RWPE1 (cell line): ENCODE measurements around the gene CDX1.

ENCODE experiments used
- CTCF ChIA-PET: fragments of 350-600 bp; sonication (Branson Sonifier 250); formaldehyde crosslinking; extraction: SDS; loops from one replicate; lab custom pipeline; 2021; lab: Yijun Ruan, JAX
- POLR2A ChIA-PET: fragments of 400-600 bp; formaldehyde crosslinking; extraction: SDS; loops from one replicate; lab custom pipeline; 2020; ENCODE audit warnings: antibody characterized with exemption; ENCODE audit not compliant: low non-redundant PET; lab: Yijun Ruan, JAX
- DNase-seq: peaks from one replicate; pipeline ENCODE4 v3.0.0; 2012; ENCODE audit warnings: low spot score
- H3K27ac ChIP-seq: fragments of 450-650 bp; 2 replicates; pipeline ENCODE4 v1.5.1; 2017
- CTCF ChIP-seq: fragments of 450-650 bp; conservative IDR thresholded peaks from 2 replicates; pipeline ENCODE4 v1.5.1; 2017; ENCODE audit warnings: low read depth, mild to moderate bottlenecking

CDX1 gene

GRCh38 chr5:150209099-150209635 is 42.6 kb downstream of the CDX1 start:
- H3K27ac ChIP-seq = peak overlapping the region; percentile 76
- ChIA-PET POLR2A (interaction anchor here (0.5 kb wide), 1 partner anchor 36 kb away, joined by 3 read pairs; no protein-coding TSS in a partner anchor), CTCF (interaction anchor here (1.0 kb wide), 2 partner anchors 9 to 80 kb away, joined by 3 read pairs; no protein-coding TSS in a partner anchor)
- DNase-seq = peak; percentile 92
- no peak for TF ChIP-seq CTCF

- no peak for DNase-seq
- H3K27ac ChIP-seq = no peak overlapping the region
- no peak for TF ChIP-seq CTCF
- CTCF ChIA-PET = no interaction called here
- POLR2A ChIA-PET = no interaction called here
Observed at GRCh38 chr5:150210644-150211043, 44.1 kb downstream of the CDX1 start.

DNA sequence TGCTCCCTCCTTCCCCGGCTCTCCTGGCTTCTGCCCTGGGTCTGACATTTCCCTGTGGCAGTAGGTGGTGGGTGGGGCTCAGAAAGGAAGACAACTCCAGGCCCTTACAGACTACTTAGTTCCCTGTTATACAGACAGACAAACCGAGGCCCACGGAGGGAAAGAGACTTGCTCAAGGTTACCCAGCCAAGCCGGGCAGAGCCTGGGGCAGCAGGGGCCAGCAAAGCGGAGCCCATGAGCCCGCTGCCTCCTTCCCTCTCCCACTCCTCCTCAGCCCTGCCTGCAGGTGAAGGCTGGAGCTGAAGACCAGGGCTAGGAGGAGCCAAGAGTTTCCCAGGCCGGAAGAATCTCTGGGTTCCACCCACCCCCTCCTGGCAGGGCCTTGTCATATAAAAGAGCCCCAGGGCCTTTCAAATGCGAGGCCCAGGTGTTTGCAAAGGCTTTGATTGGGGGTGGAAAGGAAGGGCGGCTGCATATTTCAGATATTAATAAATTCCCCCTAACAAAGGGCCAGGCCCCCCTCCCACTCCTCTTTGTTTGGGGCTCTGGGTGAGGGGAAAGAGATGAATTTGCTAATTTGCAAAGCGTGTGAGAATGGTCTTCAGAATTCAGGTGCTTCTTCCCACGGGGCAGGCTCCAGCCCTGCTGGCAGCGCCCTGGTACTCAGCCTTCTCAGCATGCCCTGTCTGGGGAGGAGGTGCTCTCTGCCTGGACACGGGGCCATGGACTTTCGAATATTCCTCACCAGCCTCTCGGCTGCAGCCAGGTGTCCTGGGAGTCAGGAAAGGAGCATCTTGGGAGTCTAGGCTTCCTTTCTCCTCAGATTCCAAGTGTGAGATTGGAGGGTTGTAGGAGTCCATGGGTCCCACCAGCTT is 44.8 kb downstream of the CDX1 start:
- DNase-seq = peak; percentile 54
- H3K27ac ChIP-seq = no peak overlapping the region
- POLR2A ChIA-PET = no interaction called here
- no peak for TF ChIP-seq CTCF
- CTCF ChIA-PET = no interaction called here

DNA sequence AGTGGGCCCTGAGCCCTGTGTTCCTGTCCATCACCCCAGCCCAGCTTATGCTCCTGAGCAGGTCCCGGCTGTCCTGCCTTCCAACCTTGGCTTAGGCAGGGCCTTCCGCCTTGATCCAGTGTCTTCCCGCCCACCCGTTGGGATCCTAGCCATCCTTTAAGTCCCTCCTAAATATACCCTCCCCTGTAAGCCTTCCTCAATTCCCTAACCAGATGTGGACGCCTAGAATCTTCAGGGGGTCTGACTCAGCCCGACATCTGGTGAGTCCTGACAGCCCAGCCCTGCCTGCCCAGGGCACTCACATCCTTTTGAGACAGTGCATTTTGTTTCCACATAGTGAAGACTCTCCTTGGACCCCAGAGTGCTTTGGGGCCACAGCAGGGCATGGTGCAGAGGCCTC is 47.0 kb downstream of the CDX1 start:
- DNase-seq = no peak
- CTCF ChIA-PET = no interaction called here

GRCh38 chr5:150214289-150214688 is 47.7 kb downstream of the CDX1 start:
- ChIA-PET CTCF (interaction anchor here (0.6 to 1.1 kb wide), 5 partner anchors 14 to 124 kb away, joined by 3 to 10 read pairs (median 6); no protein-coding TSS in a partner anchor), POLR2A (no interaction called here)
- H3K27ac ChIP-seq = no peak overlapping the region
- DNase-seq = no peak
- no peak for TF ChIP-seq CTCF

More for the DNA sequence above, 47.0 kb downstream of the CDX1 start:
- H3K27ac ChIP-seq = no peak overlapping the region
- no peak for TF ChIP-seq CTCF
- POLR2A ChIA-PET = no interaction called here
